ENCODE measurements around the gene ZNF618. TPM values are rescaled to one million over a fixed set of nuclear protein-coding genes. Genes with fewer than 3 reads are reported as not detected.

Gene ZNF618
- total and polyA plus RNA-seq, 9 donors: 8.2 to 28.9 (median 18.3) TPM

- Histone ChIP-seq H3K27ac (no peak overlapping the region), H3K36me3 (no peaks in the 10 kb centered on the region), H3K9me3 (no peaks in the 10 kb centered on the region), H3K4me3 (no peak overlapping the region), H3K27me3 (no peaks in the 10 kb centered on the region), H3K4me1 (ENCODE audit: insufficient read depth) (peaks cover 7% of the 10 kb centered on the region)
- intact Hi-C loops (cut with DNase I): no loop called here
- TF ChIP-seq CTCF (IDR thresholded peaks at IDR 0.05) (no peak), EP300 (IDR thresholded peaks at IDR 0.05) (no peak), POLR2A (IDR thresholded peaks at IDR 0.05) (no peak)
- DNase-seq: no peak
- WGBS, 3 donors: 88 to 96% (median 96%) methylated on average over 13 of the region's 13 CpGs
Observed at GRCh38 chr9:113950195-113951031, 74.3 kb downstream of the ZNF618 start.

GRCh38 chr9:113951032-113951372 lies 74.9 kb downstream of the ZNF618 start:
- intact Hi-C loops (cut with DNase I): no loop called here
- Histone ChIP-seq H3K36me3 (no peaks in the 10 kb centered on the region), H3K4me1 (ENCODE audit: insufficient read depth) (peaks cover 7% of the 10 kb centered on the region), H3K9me3 (no peaks in the 10 kb centered on the region), H3K27ac (no peak overlapping the region), H3K27me3 (no peaks in the 10 kb centered on the region), H3K4me3 (no peak overlapping the region)
- WGBS, 3 donors: 80 to 90% (median 82%) methylated on average over 2 of the region's 2 CpGs
- TF ChIP-seq CTCF (IDR thresholded peaks at IDR 0.05) (no peak), POLR2A (IDR thresholded peaks at IDR 0.05) (no peak), EP300 (IDR thresholded peaks at IDR 0.05) (no peak)
- DNase-seq: no peak

GRCh38 chr9:113952676-113953075 lies 76.6 kb downstream of the ZNF618 start:
- Histone ChIP-seq H3K4me1 (ENCODE audit: insufficient read depth) (peaks cover 15% of the 10 kb centered on the region), H3K27me3 (no peaks in the 10 kb centered on the region), H3K27ac (no peak overlapping the region), H3K9me3 (no peaks in the 10 kb centered on the region), H3K4me3 (no peak overlapping the region), H3K36me3 (no peaks in the 10 kb centered on the region)
- no peak for DNase-seq
- no peak for TF ChIP-seq CTCF (IDR thresholded peaks at IDR 0.05)
- no peak for TF ChIP-seq EP300 (IDR thresholded peaks at IDR 0.05)
- no peak for TF ChIP-seq POLR2A (IDR thresholded peaks at IDR 0.05)
- intact Hi-C loops (cut with DNase I): no loop called here

- TF ChIP-seq CTCF (IDR thresholded peaks at IDR 0.05) (no peak), EP300 (IDR thresholded peaks at IDR 0.05) (no peak), POLR2A (IDR thresholded peaks at IDR 0.05) (no peak)
- Histone ChIP-seq H3K27me3 (no peaks in the 10 kb centered on the region), H3K4me3 (no peak overlapping the region), H3K27ac (no peak overlapping the region), H3K4me1 (ENCODE audit: insufficient read depth) (peaks cover 19% of the 10 kb centered on the region), H3K9me3 (no peaks in the 10 kb centered on the region), H3K36me3 (no peaks in the 10 kb centered on the region)
- WGBS, 3 donors: 87 to 92% (median 88%) methylated on average over 2 of the region's 2 CpGs
- DNase-seq: no peak
- intact Hi-C loops (cut with DNase I): no loop called here
Observed at GRCh38 chr9:113953531-113953930, 77.4 kb downstream of the ZNF618 start.

Data from ovary (tissue), 9 donors.